Fibroblast of lung (primary cell): Measurements from ENCODE around the gene DYSF. TPM values are rescaled to one million over a fixed set of nuclear protein-coding genes. Genes with fewer than 3 reads are reported as not detected.

Experiments
- DNase-seq, 2 donors: peaks; one replicate each; pipeline versions ENCODE4 v3.0.0 to v3.0.0-alpha.2; 2010; ENCODE audit warnings: low read depth in 2 of 2
- H2AFZ ChIP-seq: 2 replicates; pipeline ENCODE4 v1.5.1; 2012; ENCODE audit warnings: low read length, control low read depth, inconsistent platforms
- H3K27ac ChIP-seq: 2 replicates; pipeline ENCODE4 v1.5.1; 2011; ENCODE audit warnings: low read length, control low read depth; ENCODE audit not compliant: insufficient read depth
- H3K27me3 ChIP-seq: 2 replicates; pipeline ENCODE4 v1.5.1; 2011; ENCODE audit warnings: mild to moderate bottlenecking, low read length; ENCODE audit not compliant: control insufficient read depth, insufficient read depth
- H3K36me3 ChIP-seq: 2 replicates; pipeline ENCODE4 v1.5.1; 2011; ENCODE audit warnings: low read length; ENCODE audit not compliant: control insufficient read depth, insufficient read depth
- H3K4me1 ChIP-seq: 2 replicates; pipeline ENCODE4 v1.5.1; 2011; ENCODE audit warnings: low read length; ENCODE audit not compliant: control insufficient read depth, insufficient read depth; ENCODE audit errors: extremely low read depth
- H3K4me2 ChIP-seq: 2 replicates; pipeline ENCODE4 v1.5.1; 2011; ENCODE audit warnings: low read length, control low read depth; ENCODE audit not compliant: insufficient read depth; ENCODE audit errors: extremely low read depth
- H3K4me3 ChIP-seq, 4 experiments: fragments of 200-600 bp in 1 of 4; sonication (generic) in 1 of 4; replicated peaks in 1 of 4; 2 replicates each; pipeline ENCODE4 v1.5.1; 2011 to 2016; ENCODE audit warnings: low read length in 4 of 4, low read depth in 3 of 4, mild to moderate bottlenecking in 3 of 4, control low read depth in 2 of 4, inconsistent platforms in 1 of 4, mixed read lengths in 1 of 4; ENCODE audit not compliant: insufficient read depth in 1 of 4; ENCODE audit errors: control extremely low read depth in 1 of 4
- H3K79me2 ChIP-seq: 2 replicates; pipeline ENCODE4 v1.5.1; 2012; ENCODE audit warnings: mild to moderate bottlenecking, low read length, inconsistent platforms; ENCODE audit not compliant: control insufficient read depth, insufficient read depth
- H3K9ac ChIP-seq: 2 replicates; pipeline ENCODE4 v1.5.1; 2011; ENCODE audit warnings: mild to moderate bottlenecking, low read length, control low read depth; ENCODE audit not compliant: insufficient read depth
- H3K9me3 ChIP-seq: 2 replicates; pipeline ENCODE4 v1.5.1; 2012; ENCODE audit warnings: low read depth, low read length; ENCODE audit not compliant: control insufficient read depth, insufficient read depth
- H4K20me1 ChIP-seq: 2 replicates; pipeline ENCODE4 v1.5.1; 2011; ENCODE audit warnings: low read length; ENCODE audit not compliant: control insufficient read depth, insufficient read depth; ENCODE audit errors: extremely low read depth
- CTCF ChIP-seq, 2 donors: IDR thresholded peaks in 1 of 2; conservative IDR thresholded peaks in 1 of 2; 1 replicate in 1 of 2; 2 replicates in 1 of 2; pipeline ENCODE4 v1.5.1; 2011 to 2012; ENCODE audit warnings: low read length in 2 of 2, control low read depth in 1 of 2, inconsistent platforms in 1 of 2, low read depth in 1 of 2, mild to moderate bottlenecking in 1 of 2
- EZH2 ChIP-seq: IDR thresholded peaks from 2 replicates; pipeline ENCODE4 v1.5.1; 2012; ENCODE audit warnings: low read length, control low read depth, mild to moderate bottlenecking; ENCODE audit errors: missing control alignments
- polyA plus RNA-seq, 2 donors: library from polyadenylated mRNA; depleted of rRNA in 1 of 2; stranded (reverse) in 1 of 2; unstranded in 1 of 2; fragments of >200 nt; gene quantifications; 2 replicates each; pipeline ENCODE4 v1.2.1, GENCODE V29; 2011 to 2012; ENCODE audit warnings: missing spikeins in 1 of 2
- total RNA-seq: library from RNA; depleted of rRNA; stranded (reverse); fragments of >200 nt; gene quantifications from 2 replicates; pipeline ENCODE4 v1.2.1, GENCODE V29; 2014

The DYSF gene
- total and polyA plus RNA-seq, 2 donors (not counting 1 experiment from before 2014, with no cell fraction given): under 0.01 to 0.67 TPM

- Histone ChIP-seq H3K4me2 (no peak overlapping the region), H3K4me1 (no peaks in the 10 kb centered on the region), H3K4me3 (no peak overlapping the region), H2AFZ (no peak overlapping the region), H3K27me3 (peaks cover 5% of the 10 kb centered on the region), H4K20me1 (no peaks in the 10 kb centered on the region), H3K36me3 (no peaks in the 10 kb centered on the region), H3K79me2 (no peaks in the 10 kb centered on the region), H3K9me3 (no peaks in the 10 kb centered on the region), H3K27ac (no peak overlapping the region), H3K9ac (no peak overlapping the region)
- no peak for TF ChIP-seq EZH2
- no peak for TF ChIP-seq CTCF (conservative IDR thresholded peaks at IDR 0.05 in 1 of 2, IDR thresholded peaks at IDR 0.05 in 1 of 2; ENCODE audit: low read depth in 1 of 2, low read length in 2 of 2)
- DNase-seq: no peak
These were observed 155.7 kb downstream of the DYSF start for GRCh38 chr2:71609029-71609428.

- Histone ChIP-seq H3K27me3 (peaks cover 5% of the 10 kb centered on the region), H3K79me2 (no peaks in the 10 kb centered on the region), H3K9me3 (no peaks in the 10 kb centered on the region), H3K4me1 (no peaks in the 10 kb centered on the region), H3K36me3 (no peaks in the 10 kb centered on the region), H2AFZ (no peak overlapping the region), H4K20me1 (no peaks in the 10 kb centered on the region), H3K4me2 (no peak overlapping the region), H3K9ac (no peak overlapping the region), H3K27ac (no peak overlapping the region), H3K4me3 (no peak overlapping the region)
- TF ChIP-seq CTCF (conservative IDR thresholded peaks at IDR 0.05 in 1 of 2, IDR thresholded peaks at IDR 0.05 in 1 of 2; ENCODE audit: low read depth in 1 of 2, low read length in 2 of 2) (no peak), EZH2 (no peak)
- peak in 1 of 2 donors; percentile 51 for DNase-seq
These were observed 156.1 kb downstream of the DYSF start for GRCh38 chr2:71609441-71609840.

- Histone ChIP-seq H3K4me2 (no peak overlapping the region), H3K9ac (no peak overlapping the region), H3K9me3 (no peaks in the 10 kb centered on the region), H3K36me3 (no peaks in the 10 kb centered on the region), H2AFZ (no peak overlapping the region), H3K27ac (no peak overlapping the region), H4K20me1 (no peaks in the 10 kb centered on the region), H3K4me1 (no peaks in the 10 kb centered on the region), H3K27me3 (peaks cover 3% of the 10 kb centered on the region), H3K79me2 (no peaks in the 10 kb centered on the region), H3K4me3 (no peak overlapping the region)
- peak; percentile 32 to 75 for DNase-seq
- TF ChIP-seq EZH2 (no peak), CTCF (conservative IDR thresholded peaks at IDR 0.05 in 1 of 2, IDR thresholded peaks at IDR 0.05 in 1 of 2; ENCODE audit: low read depth in 1 of 2, low read length in 2 of 2) (peak in 1 of 2 donors; percentile 13)
These were observed 156.6 kb downstream of the DYSF start for GRCh38 chr2:71609958-71610357.
